Cardiac septum (tissue), 1 donor: ENCODE data around the gene LAMB4. TPM values are rescaled to one million over a fixed set of nuclear protein-coding genes. Genes with fewer than 3 reads are reported as not detected.

Experiments
- DNase-seq: peaks from one replicate; pipeline ENCODE4 v3.0.0-alpha.2; 2020; ENCODE audit warnings: low spot score
- intact Hi-C: fragments of 100-400 bp; cut with DNase I; formaldehyde crosslinking; loops from one replicate; pipeline ENCODE4 v1.14.0; 2022
- total RNA-seq: library from RNA; stranded (reverse); fragmentation: NEBNext Ultra II Directional; extraction: Animal tissue kit (Norgen Biotek cat#: 25700); gene quantifications from one replicate; pipeline ENCODE4 v1.2.1, GENCODE V29; 2021
- donor health status: DM: no; HTN: no; CAD: no.

LAMB4 gene
- total RNA-seq, 1 donor from 2014 or later: 0.05 TPM

- intact Hi-C loops: loop anchor here (10.0 kb wide), 1 partner anchor 137 kb away; no protein-coding TSS in a partner anchor
Observed at GRCh38 chr7:108007762-108008161, 122.4 kb downstream of the LAMB4 start.

GRCh38 chr7:108007261-108007660 is 122.9 kb downstream of the LAMB4 start:
- intact Hi-C loops: loop anchor here (10.0 kb wide), 1 partner anchor 138 kb away; no protein-coding TSS in a partner anchor
- no peak for DNase-seq

More at GRCh38 chr7:108007762-108008161, 122.4 kb downstream of the LAMB4 start:
- DNase-seq: no peak

- DNase-seq: no peak
- intact Hi-C loops: loop anchor here (5.0 to 10.0 kb wide), 3 partner anchors 67 to 140 kb away; no protein-coding TSS in a partner anchor
Observed at GRCh38 chr7:108004220-108005142, 125.7 kb downstream of the LAMB4 start.

GRCh38 chr7:108003599-108003935 is 126.6 kb downstream of the LAMB4 start:
- intact Hi-C loops: loop anchor here (5.0 to 10.0 kb wide), 3 partner anchors 66 to 141 kb away; no protein-coding TSS in a partner anchor
- no peak for DNase-seq

GRCh38 chr7:108002726-108003598 is 127.2 kb downstream of the LAMB4 start, which contains the start of gene LAMB1:
Gene LAMB1, minus strand, starts transcription at chr7:108003161. Its CDS starts 276 bp downstream, at chr7:108002885.
- intact Hi-C loops: loop anchor here (5.0 to 10.0 kb wide), 3 partner anchors 66 to 142 kb away; no protein-coding TSS in a partner anchor
- peak; percentile 88 for DNase-seq

- no peak for DNase-seq
- intact Hi-C loops: loop anchor here (5.0 to 10.0 kb wide), 3 partner anchors 65 to 143 kb away; no protein-coding TSS in a partner anchor
Observed at GRCh38 chr7:108001764-108002725, 128.1 kb downstream of the LAMB4 start.

DNA sequence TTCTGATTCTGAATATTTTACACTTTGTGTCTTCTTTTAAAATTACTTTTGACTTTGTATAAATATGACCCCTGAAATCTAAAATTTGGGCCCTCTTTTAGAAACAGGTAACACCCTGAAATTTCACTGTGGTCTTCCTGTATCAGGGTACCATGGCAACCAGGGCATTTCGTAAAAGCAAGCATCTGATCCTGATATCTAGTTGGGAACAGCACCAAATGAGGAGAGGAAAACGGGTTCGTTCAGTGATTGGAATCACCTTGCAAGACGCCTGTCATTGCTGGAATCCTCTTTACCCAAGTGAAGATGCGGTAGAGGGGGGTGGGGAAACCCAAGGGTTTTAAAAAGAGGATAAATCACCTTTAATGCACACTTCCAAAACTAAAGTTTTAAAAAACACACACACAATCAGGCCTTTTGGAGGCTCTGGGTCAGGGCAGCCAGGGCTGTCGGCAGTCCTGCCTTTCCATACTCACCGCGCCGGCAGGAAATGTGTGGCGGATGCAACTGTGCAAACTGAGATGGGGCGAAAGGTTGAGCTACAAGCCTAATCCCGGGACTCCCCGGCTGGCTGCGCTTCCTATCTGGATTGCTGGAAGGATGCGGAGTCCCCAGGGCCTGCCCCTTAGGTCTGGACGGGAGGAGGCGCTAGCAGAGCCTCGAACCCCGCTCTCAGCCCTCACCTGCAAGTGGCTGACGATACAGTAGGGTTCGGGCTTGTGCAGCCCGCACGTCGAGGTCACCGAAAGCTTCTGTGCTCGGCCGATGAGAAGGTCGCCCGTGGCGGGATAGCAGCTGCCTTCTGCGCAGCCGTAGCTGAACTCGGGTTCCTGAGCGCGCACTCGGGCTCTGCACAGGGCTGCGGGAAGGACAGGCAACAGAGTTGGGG is 129.0 kb downstream of the LAMB4 start:
- intact Hi-C loops: loop anchor here (5.0 to 10.0 kb wide), 3 partner anchors 64 to 144 kb away; no protein-coding TSS in a partner anchor

DNA sequence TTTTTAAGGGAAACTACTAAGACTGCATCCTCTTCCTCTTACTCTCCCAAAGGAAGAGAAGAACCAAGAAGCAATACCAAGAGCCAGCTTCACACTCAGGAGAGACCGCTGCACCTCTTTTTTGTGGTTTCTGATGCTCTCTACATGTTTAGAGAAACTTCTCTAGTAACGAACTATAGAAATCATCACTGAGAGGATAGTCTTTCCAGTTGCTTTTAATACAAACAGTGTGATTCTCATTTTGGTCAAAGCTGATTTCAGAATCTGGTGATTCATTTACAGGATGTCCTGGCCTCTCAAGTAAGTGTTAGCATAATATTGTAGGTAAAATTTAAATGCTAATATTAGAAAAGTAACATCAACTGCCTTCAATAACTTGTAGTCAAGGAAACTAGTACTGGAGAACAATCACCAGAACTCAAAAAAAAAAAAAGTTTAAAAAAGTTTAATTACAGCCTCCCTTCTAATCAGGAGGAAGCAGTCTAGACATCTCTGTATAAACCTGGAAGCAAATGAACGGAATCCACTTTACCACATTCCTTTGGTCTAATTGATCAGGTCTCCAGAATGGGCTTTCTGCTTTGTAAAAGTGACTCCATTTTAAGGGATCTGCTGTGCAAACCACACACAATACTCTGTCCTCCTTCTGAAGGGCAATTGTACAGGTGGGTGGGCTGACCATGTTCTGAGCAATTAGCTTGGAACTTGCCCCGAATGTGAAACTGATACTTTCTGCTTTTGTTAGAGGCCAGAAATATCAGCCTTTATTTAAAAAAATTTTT is 130.2 kb downstream of the LAMB4 start:
- no peak for DNase-seq
- intact Hi-C loops: loop anchor here (5.0 to 10.0 kb wide), 3 partner anchors 63 to 145 kb away; no protein-coding TSS in a partner anchor

More for the DNA sequence above, 129.0 kb downstream of the LAMB4 start:
- peak; percentile 84 for DNase-seq

DNA sequence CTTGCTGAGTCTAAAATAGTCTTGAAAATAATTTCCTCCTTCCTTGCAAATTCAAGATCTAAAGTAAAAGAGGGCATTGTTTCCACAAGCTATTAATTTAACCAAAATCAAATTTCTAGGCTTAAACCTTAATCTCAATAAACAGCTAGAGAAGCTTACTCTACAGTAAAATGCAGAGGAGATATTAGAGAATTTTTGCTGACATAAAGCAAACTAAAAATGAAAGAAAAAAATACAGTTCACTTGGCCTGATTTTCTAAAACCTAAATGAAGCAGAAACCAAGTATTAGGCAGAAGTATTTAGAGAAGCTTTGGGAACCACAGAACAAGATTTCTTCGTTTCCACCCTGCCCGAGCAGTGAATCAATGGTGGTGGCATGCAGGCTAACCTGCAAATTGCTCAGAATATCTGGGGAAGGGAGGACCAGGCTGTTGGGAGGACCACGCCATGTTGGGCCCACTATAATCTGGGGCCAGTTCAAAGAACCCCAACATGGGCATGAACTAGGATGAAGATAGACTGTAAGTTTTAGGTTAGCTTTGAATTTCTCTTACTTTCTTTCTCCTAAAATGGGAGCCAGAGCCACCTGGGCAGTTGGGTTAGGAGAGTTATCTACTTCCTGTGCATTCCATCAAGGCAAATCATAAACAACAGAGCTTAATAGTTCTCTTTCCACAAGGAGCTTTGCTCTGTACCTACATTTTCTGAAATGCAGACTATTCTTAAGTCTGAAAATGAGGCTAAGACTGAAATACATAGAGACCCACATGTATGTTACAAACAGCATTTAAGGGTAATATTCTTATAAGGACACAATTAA is 131.3 kb downstream of the LAMB4 start:
- no peak for DNase-seq
- intact Hi-C loops: no loop called here

DNA sequence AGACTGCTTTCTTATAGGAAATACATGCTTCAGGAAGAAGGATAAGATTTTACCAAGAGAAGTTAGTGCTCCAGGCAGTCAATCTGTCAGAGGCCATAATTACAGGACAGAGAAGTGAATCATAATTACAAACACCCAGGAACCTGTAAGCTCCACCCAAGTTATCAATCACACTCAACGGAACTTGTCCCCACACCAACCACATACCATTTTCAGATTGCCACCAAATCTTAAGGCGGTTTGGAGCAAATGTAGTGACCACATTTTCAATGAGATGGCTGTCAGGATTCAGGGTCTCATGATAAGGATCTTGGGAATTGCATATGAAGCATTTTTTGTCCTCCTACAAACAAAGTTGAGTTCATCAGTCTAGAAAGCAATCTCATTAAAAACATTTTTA is 132.0 kb downstream of the LAMB4 start:
- intact Hi-C loops: no loop called here
- DNase-seq: no peak

DNA sequence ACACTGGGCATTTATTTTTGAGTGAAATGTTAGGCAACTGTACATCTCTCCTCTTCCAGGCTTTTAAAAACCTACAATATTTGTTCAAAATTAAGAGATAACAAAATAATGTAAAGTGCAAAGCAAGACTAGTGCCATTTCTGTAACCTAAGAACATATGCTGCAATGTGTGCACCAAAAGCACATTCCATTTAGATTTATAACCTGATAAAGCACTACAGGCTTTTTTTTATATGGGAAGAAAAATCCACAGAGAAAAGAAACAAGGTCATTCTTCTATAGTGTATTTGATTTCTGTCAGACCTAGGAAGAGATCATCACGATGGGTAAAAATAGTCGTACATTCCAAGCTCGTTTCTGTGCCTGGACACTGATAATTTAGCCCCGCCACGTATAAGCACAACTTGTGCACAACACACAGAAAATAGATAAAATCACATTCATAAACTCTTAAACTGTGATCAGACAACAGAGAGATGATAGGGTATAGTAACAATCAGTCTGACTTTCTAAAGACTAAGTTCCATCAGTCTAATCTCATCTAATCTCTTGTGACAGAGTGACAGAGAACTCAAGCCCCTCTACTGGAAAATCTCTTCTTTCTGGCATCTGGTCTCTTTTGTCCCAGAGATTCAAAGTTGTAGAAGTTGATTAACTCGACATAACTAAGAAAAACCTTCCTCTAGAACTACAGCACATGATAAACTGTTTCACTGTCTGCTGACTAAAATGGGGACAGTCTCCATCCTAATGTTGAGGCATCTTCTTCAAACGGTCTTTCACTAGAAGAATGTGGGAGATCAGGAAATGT is 133.9 kb downstream of the LAMB4 start:
- no peak for DNase-seq
- intact Hi-C loops: no loop called here

GRCh38 chr7:107995184-107996071 is 134.7 kb downstream of the LAMB4 start:
- no peak for DNase-seq
- intact Hi-C loops: no loop called here

GRCh38 chr7:107994421-107995030 is 135.6 kb downstream of the LAMB4 start:
- intact Hi-C loops: no loop called here
- DNase-seq: no peak

- intact Hi-C loops: no loop called here
- no peak for DNase-seq
Observed at GRCh38 chr7:107993891-107994291, 136.3 kb downstream of the LAMB4 start.
